ENCODE results near the gene KCNK5.

DNA sequence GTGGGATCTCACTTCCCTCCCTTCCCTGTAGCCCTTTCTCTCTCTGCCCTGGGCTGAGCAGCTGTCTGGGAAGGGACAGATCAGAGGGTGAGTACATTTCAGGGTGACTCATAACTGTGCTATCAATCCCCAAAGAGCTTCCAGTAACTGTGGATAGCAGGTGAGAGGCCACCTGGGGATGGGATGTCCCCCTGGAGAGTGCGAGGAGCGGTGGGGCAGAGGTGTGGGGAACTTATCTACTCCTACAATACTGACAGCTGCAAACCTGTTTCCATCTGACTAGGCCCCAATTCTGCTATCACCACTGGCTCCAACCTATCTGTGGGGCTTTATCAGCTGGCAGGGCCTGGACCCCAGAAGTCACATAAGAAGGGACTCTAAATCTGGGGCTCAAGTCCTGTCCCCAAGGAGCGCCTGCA lies 32.6 kb downstream of the KCNK5 start:
- TF ChIP-seq, protein P1, sequence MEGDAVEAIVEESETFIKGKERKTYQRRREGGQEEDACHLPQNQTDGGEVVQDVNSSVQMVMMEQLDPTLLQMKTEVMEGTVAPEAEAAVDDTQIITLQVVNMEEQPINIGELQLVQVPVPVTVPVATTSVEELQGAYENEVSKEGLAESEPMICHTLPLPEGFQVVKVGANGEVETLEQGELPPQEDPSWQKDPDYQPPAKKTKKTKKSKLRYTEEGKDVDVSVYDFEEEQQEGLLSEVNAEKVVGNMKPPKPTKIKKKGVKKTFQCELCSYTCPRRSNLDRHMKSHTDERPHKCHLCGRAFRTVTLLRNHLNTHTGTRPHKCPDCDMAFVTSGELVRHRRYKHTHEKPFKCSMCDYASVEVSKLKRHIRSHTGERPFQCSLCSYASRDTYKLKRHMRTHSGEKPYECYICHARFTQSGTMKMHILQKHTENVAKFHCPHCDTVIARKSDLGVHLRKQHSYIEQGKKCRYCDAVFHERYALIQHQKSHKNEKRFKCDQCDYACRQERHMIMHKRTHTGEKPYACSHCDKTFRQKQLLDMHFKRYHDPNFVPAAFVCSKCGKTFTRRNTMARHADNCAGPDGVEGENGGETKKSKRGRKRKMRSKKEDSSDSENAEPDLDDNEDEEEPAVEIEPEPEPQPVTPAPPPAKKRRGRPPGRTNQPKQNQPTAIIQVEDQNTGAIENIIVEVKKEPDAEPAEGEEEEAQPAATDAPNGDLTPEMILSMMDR (IDR thresholded peaks at IDR 0.05): no peak
- TF ChIP-seq POLR2A (IDR thresholded peaks at IDR 0.05): no peak
